HepG2 (cell line): ENCODE measurements around the gene DAB1. TPM values are rescaled to one million over a fixed set of nuclear protein-coding genes. Genes with fewer than 3 reads are reported as not detected.

ENCODE experiments used
- ARNT ChIP-seq: fragments of 450-650 bp; IDR thresholded peaks from 2 replicates; pipeline ENCODE4 v1.6.1; 2017
- FOXA3 ChIP-seq: IDR thresholded peaks from 2 replicates; pipeline ENCODE4 v1.6.1; 2016; ENCODE audit warnings: missing genetic modification reagents, missing compliant biosample characterization
- FOXJ3 ChIP-seq: sonication (generic); formaldehyde crosslinking; IDR thresholded peaks from 2 replicates; pipeline ENCODE4 v1.4.0; 2020; ENCODE audit warnings: missing genetic modification reagents, mild to moderate bottlenecking, borderline replicate concordance
- GABPB1 ChIP-seq: IDR thresholded peaks from 2 replicates; pipeline ENCODE4 v1.6.1; 2016; ENCODE audit warnings: mild to moderate bottlenecking, missing genetic modification reagents, moderate library complexity, missing compliant biosample characterization
- MXI1 ChIP-seq: IDR thresholded peaks from 3 replicates; pipeline ENCODE4 v1.6.1; 2012; ENCODE audit warnings: low read depth, low read length, inconsistent platforms, borderline replicate concordance
- NCOA1 ChIP-seq: sonication (generic); formaldehyde crosslinking; IDR thresholded peaks from 2 replicates; pipeline ENCODE4 v1.9.0; 2021; ENCODE audit warnings: missing genetic modification reagents
- NR2F6 ChIP-seq, 2 experiments: IDR thresholded peaks; 2 replicates each; pipeline ENCODE4 v1.6.1; 2016; ENCODE audit warnings: antibody characterized with exemption in 1 of 2, mild to moderate bottlenecking in 1 of 2
- PPARG ChIP-seq: conservative IDR thresholded peaks from 2 replicates; pipeline ENCODE4 v1.6.1; 2016; ENCODE audit warnings: missing biosample characterization, missing genetic modification reagents
- RFX1 ChIP-seq: fragments of 450-650 bp; IDR thresholded peaks from 2 replicates; pipeline ENCODE4 v1.6.1; 2017
- SIX1 ChIP-seq: sonication (generic); formaldehyde crosslinking; IDR thresholded peaks from 2 replicates; pipeline ENCODE4 v1.4.0; 2020; ENCODE audit warnings: missing genetic modification reagents, borderline replicate concordance
- SP140L ChIP-seq: sonication (generic); formaldehyde crosslinking; IDR thresholded peaks from 2 replicates; pipeline ENCODE4 v1.4.0; 2020; ENCODE audit warnings: missing genetic modification reagents, borderline replicate concordance
- TFAP4 ChIP-seq: sonication (generic); IDR thresholded peaks from 2 replicates; pipeline ENCODE4 v1.6.1; 2016; ENCODE audit warnings: low read depth, borderline replicate concordance
- ZNF253 ChIP-seq: sonication (generic); formaldehyde crosslinking; IDR thresholded peaks from 2 replicates; pipeline ENCODE4 v1.8.0; 2022; ENCODE audit warnings: mild to moderate bottlenecking, missing genetic modification reagents, borderline replicate concordance
- ZNF33B ChIP-seq: sonication (generic); formaldehyde crosslinking; IDR thresholded peaks from 2 replicates; pipeline ENCODE4 v1.5.1; 2020; ENCODE audit warnings: mild to moderate bottlenecking, missing genetic modification reagents
- ZNF75D ChIP-seq: sonication (generic); formaldehyde crosslinking; IDR thresholded peaks from 2 replicates; pipeline ENCODE4 v1.8.1; 2023; ENCODE audit warnings: missing genetic modification reagents, mild to moderate bottlenecking, borderline replicate concordance
- ZNF83 ChIP-seq: sonication (generic); formaldehyde crosslinking; IDR thresholded peaks from 2 replicates; pipeline ENCODE4 v1.4.0; 2020; ENCODE audit warnings: missing genetic modification reagents, mild to moderate bottlenecking, borderline replicate concordance
- polyA plus RNA-seq, 8 experiments: library from polyadenylated mRNA; depleted of rRNA in 3 of 8; stranded (reverse) in 7 of 8; unstranded in 1 of 8; fragments of >200 nt; fragmentation: Illumina TruSeq in 4 of 8; extraction: Trizol in 4 of 8; gene quantifications; 2 replicates each; pipeline versions ENCODE4 v1.2.1 to v1.2.3, GENCODE V29; 2011 to 2016; ENCODE audit warnings: low read depth in 4 of 8, missing spikeins in 1 of 8, mixed read lengths in 1 of 8; ENCODE audit not compliant: insufficient read depth in 1 of 8
- total RNA-seq, 5 experiments: library from RNA; depleted of rRNA; stranded (reverse); fragments of >200 nt; fragmentation: Illumina TruSeq; extraction: Trizol; gene quantifications; 2 replicates each; pipeline ENCODE4 v1.2.3, GENCODE V29; 2016; ENCODE audit warnings: low read depth in 1 of 5
- TF ChIP-seq, protein P1 (sequence below): sonication (generic); formaldehyde crosslinking; IDR thresholded peaks from 2 replicates; pipeline ENCODE4 v1.4.0; 2020; ENCODE audit warnings: mild to moderate bottlenecking, missing genetic modification reagents
- TF ChIP-seq, protein P2 (sequence below), 2 experiments: sonication (generic) in 1 of 2; formaldehyde crosslinking in 1 of 2; IDR thresholded peaks; 2 replicates each; pipeline versions ENCODE4 v1.6.1 to v1.9.0; 2014 to 2022; ENCODE audit warnings: antibody characterized with exemption in 1 of 2, borderline replicate concordance in 1 of 2, inconsistent platforms in 1 of 2, low read depth in 1 of 2, missing genetic modification reagents in 1 of 2
- TF ChIP-seq, protein P3 (sequence below): sonication (generic); formaldehyde crosslinking; IDR thresholded peaks from 2 replicates; pipeline ENCODE4 v1.4.0; 2020; ENCODE audit warnings: missing genetic modification reagents

DAB1 gene
- total and polyA plus RNA-seq, 2 of the 13 experiments (the other 11 are each of a cell fraction or from before 2014, with no cell fraction given) = 0.04 to 0.13 TPM

GRCh38 chr1:57279909-57280666, 143.8 kb downstream of the DAB1 start (continued):
- TF ChIP-seq NCOA1 (CRISPR knock-in tag) (peak; percentile 90), ARNT (no peak), GABPB1 (peak; percentile 63; the same call in 1 of the 2 replicates), ZNF33B (CRISPR knock-in tag) (no peak), ZNF75D (no peak), ZNF253 (no peak), MXI1 (peak; percentile 68; the same call in 1 of the 3 replicates), SIX1 (CRISPR knock-in tag) (peak; percentile 97), SP140L (CRISPR knock-in tag) (0 out of 2 replicates have a peak, but pooled peaks have one; percentile 80), ZNF83 (CRISPR knock-in tag) (no peak), TFAP4 (peak; percentile 91), RFX1 (no peak), PPARG (CRISPR knock-in tag) (peak; percentile 89), FOXJ3 (CRISPR knock-in tag) (peak; percentile 98), FOXA3 (CRISPR knock-in tag) (peak; percentile 99), NR2F6 (IDR thresholded peaks at IDR 0.05) (peak; percentile 98), NR2F6 (CRISPR knock-in tag; IDR thresholded peaks at IDR 0.05) (peak; percentile 97)
- TF ChIP-seq, protein P1, sequence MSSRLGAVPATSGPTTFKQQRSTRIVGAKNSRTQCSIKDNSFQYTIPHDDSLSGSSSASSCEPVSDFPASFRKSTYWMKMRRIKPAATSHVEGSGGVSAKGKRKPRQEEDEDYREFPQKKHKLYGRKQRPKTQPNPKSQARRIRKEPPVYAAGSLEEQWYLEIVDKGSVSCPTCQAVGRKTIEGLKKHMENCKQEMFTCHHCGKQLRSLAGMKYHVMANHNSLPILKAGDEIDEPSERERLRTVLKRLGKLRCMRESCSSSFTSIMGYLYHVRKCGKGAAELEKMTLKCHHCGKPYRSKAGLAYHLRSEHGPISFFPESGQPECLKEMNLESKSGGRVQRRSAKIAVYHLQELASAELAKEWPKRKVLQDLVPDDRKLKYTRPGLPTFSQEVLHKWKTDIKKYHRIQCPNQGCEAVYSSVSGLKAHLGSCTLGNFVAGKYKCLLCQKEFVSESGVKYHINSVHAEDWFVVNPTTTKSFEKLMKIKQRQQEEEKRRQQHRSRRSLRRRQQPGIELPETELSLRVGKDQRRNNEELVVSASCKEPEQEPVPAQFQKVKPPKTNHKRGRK (CRISPR knock-in tag) = no peak
- TF ChIP-seq, protein P2, sequence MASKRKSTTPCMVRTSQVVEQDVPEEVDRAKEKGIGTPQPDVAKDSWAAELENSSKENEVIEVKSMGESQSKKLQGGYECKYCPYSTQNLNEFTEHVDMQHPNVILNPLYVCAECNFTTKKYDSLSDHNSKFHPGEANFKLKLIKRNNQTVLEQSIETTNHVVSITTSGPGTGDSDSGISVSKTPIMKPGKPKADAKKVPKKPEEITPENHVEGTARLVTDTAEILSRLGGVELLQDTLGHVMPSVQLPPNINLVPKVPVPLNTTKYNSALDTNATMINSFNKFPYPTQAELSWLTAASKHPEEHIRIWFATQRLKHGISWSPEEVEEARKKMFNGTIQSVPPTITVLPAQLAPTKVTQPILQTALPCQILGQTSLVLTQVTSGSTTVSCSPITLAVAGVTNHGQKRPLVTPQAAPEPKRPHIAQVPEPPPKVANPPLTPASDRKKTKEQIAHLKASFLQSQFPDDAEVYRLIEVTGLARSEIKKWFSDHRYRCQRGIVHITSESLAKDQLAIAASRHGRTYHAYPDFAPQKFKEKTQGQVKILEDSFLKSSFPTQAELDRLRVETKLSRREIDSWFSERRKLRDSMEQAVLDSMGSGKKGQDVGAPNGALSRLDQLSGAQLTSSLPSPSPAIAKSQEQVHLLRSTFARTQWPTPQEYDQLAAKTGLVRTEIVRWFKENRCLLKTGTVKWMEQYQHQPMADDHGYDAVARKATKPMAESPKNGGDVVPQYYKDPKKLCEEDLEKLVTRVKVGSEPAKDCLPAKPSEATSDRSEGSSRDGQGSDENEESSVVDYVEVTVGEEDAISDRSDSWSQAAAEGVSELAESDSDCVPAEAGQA (IDR thresholded peaks at IDR 0.05; ENCODE audit: low read depth) = 0 out of 2 replicates have a peak, but pooled peaks have one; percentile 40
- TF ChIP-seq, protein P2 (CRISPR knock-in tag; IDR thresholded peaks at IDR 0.05; ENCODE audit: borderline replicate concordance) = no peak; the same call in 1 of the 2 replicates
- TF ChIP-seq, protein P3, sequence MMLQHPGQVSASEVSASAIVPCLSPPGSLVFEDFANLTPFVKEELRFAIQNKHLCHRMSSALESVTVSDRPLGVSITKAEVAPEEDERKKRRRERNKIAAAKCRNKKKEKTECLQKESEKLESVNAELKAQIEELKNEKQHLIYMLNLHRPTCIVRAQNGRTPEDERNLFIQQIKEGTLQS (CRISPR knock-in tag) = peak; percentile 97
